D721Med (cell line): ENCODE data around the gene DOK7.

Experiments used
- DNase-seq: peaks from one replicate; pipeline ENCODE4 v3.0.0; 2011; ENCODE audit warnings: low spot score; ENCODE audit not compliant: insufficient read length
- FAIRE-seq: peaks from 2 replicates; lab custom pipeline; 2011; peaks lifted over from hg19 to GRCh38; lab: Jason Lieb, UNC
- TF ChIP-seq, protein P1 (sequence below): IDR thresholded peaks from 2 replicates; pipeline ENCODE4 v1.5.1; 2012; ENCODE audit warnings: mild to moderate bottlenecking, control low read depth; ENCODE audit not compliant: insufficient read depth; ENCODE audit errors: missing control alignments

The DOK7 gene

DNA sequence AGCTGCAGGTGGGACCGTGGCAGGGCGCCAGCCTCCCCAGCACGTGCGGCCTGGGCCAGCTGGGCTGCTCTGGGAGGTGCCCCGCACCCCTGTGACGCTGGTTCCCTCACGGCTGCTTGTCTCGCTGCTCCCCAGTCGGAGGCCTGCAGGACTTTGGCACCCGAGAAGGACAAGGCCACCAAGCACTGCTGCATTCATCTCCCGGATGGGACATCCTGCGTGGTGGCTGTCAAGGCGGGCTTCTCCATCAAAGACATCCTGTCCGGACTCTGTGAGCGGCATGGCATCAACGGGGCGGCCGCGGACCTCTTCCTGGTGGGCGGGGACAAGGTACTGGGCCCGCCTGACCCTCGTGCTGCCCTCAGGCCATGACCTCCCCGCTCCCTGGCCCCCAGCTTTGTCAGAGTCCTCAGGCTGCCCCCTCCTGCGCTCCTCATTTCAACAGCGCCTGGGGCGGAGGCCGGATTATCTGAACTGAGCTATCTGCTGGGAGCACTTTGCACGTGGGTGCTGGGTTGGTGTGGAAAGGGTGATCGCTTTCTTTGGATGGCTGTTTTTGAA lies 40.8 kb upstream of the DOK7 start:
- DNase-seq (no peak), FAIRE-seq (no peak)

DNA sequence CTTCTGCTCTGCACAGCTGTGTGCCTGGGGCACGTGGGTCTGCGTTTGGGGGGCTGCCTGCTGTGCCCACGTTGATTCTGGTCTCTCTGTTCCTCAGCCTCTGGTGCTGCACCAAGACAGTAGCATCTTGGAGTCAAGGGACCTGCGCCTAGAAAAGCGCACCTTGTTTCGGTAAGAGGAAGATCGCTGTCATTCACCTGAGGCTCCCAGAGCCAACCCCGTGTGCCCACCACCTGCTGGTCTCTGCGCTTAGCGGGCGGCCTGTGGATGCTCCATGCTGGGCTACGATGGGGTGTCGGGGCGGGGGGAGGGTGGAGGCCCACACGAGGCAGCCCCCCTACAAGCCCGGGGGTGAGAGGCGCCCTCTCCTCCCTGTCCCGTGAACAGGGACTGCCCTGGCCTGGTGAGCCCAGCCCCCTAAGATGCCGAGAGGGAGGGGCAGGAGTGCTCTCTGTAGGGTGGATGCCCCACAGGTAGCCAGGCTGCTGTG lies 40.3 kb upstream of the DOK7 start:
- DNase-seq (no peak), FAIRE-seq (no peak)
- TF ChIP-seq, protein P1, sequence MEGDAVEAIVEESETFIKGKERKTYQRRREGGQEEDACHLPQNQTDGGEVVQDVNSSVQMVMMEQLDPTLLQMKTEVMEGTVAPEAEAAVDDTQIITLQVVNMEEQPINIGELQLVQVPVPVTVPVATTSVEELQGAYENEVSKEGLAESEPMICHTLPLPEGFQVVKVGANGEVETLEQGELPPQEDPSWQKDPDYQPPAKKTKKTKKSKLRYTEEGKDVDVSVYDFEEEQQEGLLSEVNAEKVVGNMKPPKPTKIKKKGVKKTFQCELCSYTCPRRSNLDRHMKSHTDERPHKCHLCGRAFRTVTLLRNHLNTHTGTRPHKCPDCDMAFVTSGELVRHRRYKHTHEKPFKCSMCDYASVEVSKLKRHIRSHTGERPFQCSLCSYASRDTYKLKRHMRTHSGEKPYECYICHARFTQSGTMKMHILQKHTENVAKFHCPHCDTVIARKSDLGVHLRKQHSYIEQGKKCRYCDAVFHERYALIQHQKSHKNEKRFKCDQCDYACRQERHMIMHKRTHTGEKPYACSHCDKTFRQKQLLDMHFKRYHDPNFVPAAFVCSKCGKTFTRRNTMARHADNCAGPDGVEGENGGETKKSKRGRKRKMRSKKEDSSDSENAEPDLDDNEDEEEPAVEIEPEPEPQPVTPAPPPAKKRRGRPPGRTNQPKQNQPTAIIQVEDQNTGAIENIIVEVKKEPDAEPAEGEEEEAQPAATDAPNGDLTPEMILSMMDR: no peak

More for the DNA sequence above, 40.8 kb upstream of the DOK7 start:
- TF ChIP-seq, protein P1: no peak

DNA sequence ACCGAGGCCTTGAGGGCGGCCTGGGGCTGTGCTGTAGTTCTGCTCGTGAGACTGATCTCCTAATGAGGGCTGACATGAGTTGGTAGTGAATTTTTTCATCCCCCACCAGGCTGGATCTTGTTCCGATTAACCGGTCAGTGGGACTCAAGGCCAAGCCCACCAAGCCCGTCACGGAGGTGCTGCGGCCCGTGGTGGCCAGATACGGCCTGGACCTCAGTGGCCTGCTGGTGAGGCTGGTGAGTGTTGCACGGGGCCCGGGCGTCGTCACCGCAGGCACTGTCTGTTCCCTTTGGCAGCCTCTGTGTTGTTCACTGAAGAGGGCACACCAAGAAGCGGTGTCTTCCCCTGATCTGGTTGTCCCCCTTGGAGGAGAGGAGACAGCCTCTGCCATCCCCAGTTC lies 39.7 kb upstream of the DOK7 start:
- no peak for DNase-seq
- TF ChIP-seq, protein P1: no peak
- no peak for FAIRE-seq

DNA sequence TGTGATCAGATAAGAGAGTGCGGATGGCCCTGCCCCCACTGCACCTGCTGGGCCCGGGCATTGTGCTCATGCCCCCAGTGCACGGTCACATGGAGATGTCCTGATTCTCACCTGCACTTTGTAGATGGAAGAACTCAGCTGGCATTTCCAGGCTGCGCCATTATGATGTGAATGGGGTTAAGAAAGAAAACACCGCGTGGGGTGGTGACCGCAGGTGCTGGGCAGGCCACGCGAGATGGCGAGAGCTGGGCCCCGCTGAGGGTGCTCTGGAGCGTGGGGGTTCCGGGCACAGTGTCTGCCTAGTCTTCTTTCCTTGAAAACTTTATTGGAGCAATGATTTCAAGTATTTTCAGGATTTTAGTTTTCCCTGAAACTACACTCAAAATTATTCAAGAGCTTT lies 39.2 kb upstream of the DOK7 start:
- FAIRE-seq: no peak
- DNase-seq: no peak
- TF ChIP-seq, protein P1: no peak

DNA sequence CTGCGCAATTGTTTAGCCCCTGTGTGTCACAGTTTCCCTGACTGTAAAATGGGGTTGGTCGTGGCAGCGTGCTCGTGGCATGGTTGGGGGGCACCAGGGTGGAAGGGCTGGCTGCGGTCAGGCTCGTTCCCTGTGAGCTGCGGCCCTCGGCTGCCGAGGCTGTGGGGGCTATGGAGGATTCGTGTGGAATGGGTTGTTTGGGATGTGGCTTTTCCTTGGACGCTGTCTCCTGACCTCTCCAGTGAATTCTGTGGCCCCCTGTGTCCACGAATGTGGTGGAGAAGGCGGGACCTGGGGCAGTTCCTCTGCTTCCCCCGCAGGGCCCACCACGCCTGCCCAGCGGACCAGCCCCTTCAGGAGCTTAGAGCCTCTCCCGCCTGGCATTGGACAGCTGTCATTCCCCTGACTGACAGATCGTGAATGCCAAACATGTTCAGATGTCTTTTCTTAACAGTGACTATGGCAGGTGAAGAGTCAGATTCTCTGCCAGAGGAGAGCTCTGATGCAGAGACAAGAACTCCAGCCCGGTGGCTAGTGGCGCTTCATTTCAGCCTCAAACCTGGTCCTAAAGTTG lies 38.5 kb upstream of the DOK7 start:
- FAIRE-seq: no peak
- TF ChIP-seq, protein P1: no peak
- DNase-seq: no peak

DNA sequence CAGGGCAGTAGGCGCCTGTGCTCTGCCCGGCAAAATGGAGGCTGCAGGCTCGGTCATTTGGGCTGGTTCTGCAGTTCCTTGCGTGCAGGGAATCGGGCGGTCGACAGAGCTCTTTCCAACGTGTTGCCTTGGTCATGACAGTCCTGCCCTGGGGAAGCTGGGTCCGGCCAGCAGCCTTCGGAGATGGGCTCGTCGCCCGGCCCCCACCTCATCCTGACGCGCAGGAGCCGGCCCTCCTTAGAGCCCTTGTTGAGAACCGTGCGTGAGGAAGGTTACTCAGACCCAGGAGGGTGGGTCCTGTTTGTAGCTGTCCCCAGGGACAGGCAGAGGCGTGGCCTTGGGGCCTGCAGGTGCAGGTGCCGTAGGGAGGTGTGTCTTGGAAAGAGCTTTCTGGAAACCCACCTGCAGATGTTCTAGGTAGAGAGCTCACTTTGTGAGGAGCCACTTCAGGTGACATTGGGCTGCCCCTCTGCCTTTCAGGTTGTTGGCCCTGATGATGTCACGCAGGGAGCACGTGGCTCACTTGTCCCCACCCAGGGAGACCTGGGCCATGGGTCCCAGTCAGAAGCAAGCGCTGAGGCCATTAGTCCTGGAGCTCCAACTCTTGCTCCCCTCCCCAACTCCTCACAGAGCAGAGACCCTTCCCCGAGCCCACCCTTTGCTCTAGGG lies 36.5 kb upstream of the DOK7 start:
- TF ChIP-seq, protein P1: no peak
- DNase-seq: no peak
- FAIRE-seq: no peak

DNA sequence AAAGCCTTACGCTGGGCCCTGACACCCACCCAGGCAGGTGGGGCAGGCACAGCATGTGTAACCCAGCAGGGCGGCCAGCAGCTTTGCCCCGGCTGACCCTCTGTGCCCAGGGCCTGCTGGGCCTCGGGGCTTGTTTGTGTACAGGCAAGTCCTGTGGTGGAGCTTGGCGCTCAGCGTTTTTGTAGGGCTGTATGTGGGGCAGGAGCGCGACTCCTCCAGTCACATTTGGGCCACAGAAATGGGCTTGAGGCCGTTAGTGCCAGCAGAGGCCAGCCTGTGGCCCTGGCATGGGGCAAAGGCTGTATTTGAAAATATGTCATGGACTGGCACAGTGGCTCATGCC lies 36.0 kb upstream of the DOK7 start:
- TF ChIP-seq, protein P1: no peak
- FAIRE-seq (no peak), DNase-seq (no peak)
